ENCODE data around the gene NR1D2.

NR1D2 gene

GRCh38 chr3:23931597-23931996 is 13.5 kb upstream of the NR1D2 start:
- no peak for DNase-seq

GRCh38 chr3:23932571-23932970 is 12.5 kb upstream of the NR1D2 start:
- DNase-seq = no peak

- no peak for DNase-seq
Observed at GRCh38 chr3:23934253-23934652, 10.8 kb upstream of the NR1D2 start.

GRCh38 chr3:23937296-23937695 is 7.8 kb upstream of the NR1D2 start:
- no peak for DNase-seq

GRCh38 chr3:23938688-23939087 is 6.4 kb upstream of the NR1D2 start:
- DNase-seq = no peak

- DNase-seq = no peak
Observed at GRCh38 chr3:23940775-23941174, 4.3 kb upstream of the NR1D2 start.

- DNase-seq = no peak
Observed at GRCh38 chr3:23941440-23941839, 3.6 kb upstream of the NR1D2 start.

GRCh38 chr3:23942546-23942945 is 2.5 kb upstream of the NR1D2 start:
- no peak for DNase-seq

GRCh38 chr3:23944007-23944783 is 891 bp upstream of the NR1D2 start:
- no peak for DNase-seq

- DNase-seq = no peak
Observed at GRCh38 chr3:23945663-23945912, 502 bp downstream of the NR1D2 start.

- DNase-seq = peak; percentile 98
Observed at GRCh38 chr3:23945913-23946687, 1.0 kb downstream of the NR1D2 start.

GRCh38 chr3:23948761-23949160 is 3.7 kb downstream of the NR1D2 start:
- DNase-seq = no peak

GRCh38 chr3:23949784-23950183 is 4.7 kb downstream of the NR1D2 start:
- DNase-seq = no peak

GRCh38 chr3:23950293-23950692 is 5.2 kb downstream of the NR1D2 start:
- no peak for DNase-seq

- DNase-seq = no peak
Observed at GRCh38 chr3:23952646-23953045, 7.6 kb downstream of the NR1D2 start.

- no peak for DNase-seq
Observed at GRCh38 chr3:23953523-23953922, 8.4 kb downstream of the NR1D2 start.

GRCh38 chr3:23954144-23954543 is 9.1 kb downstream of the NR1D2 start:
- no peak for DNase-seq

GRCh38 chr3:23956701-23957100 is 11.6 kb downstream of the NR1D2 start:
- no peak for DNase-seq

- peak; percentile 81 for DNase-seq
Observed at GRCh38 chr3:23959135-23959900, 14.2 kb downstream of the NR1D2 start.

- DNase-seq = no peak
Observed at GRCh38 chr3:23960649-23961048, 15.6 kb downstream of the NR1D2 start.

- DNase-seq = no peak
Observed at GRCh38 chr3:23961066-23961465, 16.0 kb downstream of the NR1D2 start.

- no peak for DNase-seq
Observed at GRCh38 chr3:23961913-23962312, 16.8 kb downstream of the NR1D2 start.

GRCh38 chr3:23964537-23965235 is 19.6 kb downstream of the NR1D2 start:
- DNase-seq = no peak

Measured in fibroblast of skin of scalp (primary cell).